Measurements from ENCODE around the gene SIVA1.

The SIVA1 gene

DNA sequence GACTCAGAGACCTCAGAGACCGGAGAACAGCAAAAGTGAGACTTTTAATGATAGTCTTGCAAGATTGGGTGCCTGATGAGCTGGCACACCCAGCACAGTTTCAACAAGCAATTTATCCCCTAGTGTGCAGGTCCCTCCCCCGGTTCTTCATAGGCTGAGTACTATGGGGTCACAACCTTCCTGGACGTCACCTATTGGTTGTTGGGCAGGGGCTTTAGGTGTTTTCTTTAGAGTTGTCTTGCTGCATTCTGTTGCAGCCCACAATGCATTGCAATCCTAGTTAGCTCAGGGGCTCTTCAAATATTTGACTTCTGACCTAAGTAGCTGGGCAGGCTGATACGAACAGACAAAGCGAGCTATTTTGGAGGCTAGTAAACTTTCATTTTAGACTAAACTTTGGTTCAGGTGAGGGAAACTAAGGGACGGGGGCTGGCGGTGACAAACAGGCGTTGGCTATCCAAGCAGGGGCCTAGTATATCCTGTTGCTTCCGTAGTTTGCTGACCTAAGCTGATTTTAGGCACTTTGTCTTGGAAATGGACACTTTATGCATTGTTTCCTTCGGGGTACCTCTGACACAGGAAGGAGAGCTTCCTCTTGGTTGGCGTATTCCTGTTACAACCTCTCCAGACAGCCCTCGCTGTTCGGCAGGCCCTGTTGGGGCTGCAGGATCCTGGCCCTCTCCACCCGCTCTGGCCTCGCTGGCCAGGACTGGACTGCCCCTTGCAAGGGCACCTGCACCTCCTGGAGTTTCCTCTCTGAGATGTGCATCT lies 14.1 kb downstream of the SIVA1 start (continued):
- TF ChIP-seq ZNF565 (CRISPR knock-in tag; conservative IDR thresholded peaks at IDR 0.05; ENCODE audit: low read depth): no peak

DNA sequence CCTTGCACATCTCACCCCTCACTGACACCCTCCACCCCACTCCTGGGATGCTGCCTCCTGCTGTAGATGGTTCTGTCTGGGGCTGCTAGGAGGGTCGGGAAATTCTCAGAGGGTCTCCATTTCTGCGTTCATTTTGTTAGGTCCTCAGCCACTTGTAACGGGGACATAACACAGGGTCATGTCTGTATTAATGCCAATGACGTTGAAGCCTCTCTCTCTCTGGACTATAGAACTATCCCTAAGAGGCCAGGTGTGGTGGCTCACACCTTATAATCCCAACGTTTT lies 14.6 kb downstream of the SIVA1 start:
- TF ChIP-seq ISL1 (CRISPR knock-in tag; IDR thresholded peaks at IDR 0.05) (no peak), ARNTL (CRISPR knock-in tag; IDR thresholded peaks at IDR 0.05; ENCODE audit: borderline replicate concordance, low read depth) (no peak), ESRRG (CRISPR knock-in tag; IDR thresholded peaks at IDR 0.05) (no peak), ZNF70 (CRISPR knock-in tag; IDR thresholded peaks at IDR 0.05) (no peak), TOX (CRISPR knock-in tag; IDR thresholded peaks at IDR 0.05; ENCODE audit: borderline replicate concordance) (no peak), RARB (CRISPR knock-in tag; IDR thresholded peaks at IDR 0.05) (no peak), ZFP3 (CRISPR knock-in tag; IDR thresholded peaks at IDR 0.05) (no peak), OSR1 (CRISPR knock-in tag; IDR thresholded peaks at IDR 0.05) (no peak), BACH2 (CRISPR knock-in tag; IDR thresholded peaks at IDR 0.05; ENCODE audit: borderline replicate concordance) (no peak), GLIS3 (CRISPR knock-in tag; IDR thresholded peaks at IDR 0.05) (no peak)
- TF ChIP-seq, protein P1, sequence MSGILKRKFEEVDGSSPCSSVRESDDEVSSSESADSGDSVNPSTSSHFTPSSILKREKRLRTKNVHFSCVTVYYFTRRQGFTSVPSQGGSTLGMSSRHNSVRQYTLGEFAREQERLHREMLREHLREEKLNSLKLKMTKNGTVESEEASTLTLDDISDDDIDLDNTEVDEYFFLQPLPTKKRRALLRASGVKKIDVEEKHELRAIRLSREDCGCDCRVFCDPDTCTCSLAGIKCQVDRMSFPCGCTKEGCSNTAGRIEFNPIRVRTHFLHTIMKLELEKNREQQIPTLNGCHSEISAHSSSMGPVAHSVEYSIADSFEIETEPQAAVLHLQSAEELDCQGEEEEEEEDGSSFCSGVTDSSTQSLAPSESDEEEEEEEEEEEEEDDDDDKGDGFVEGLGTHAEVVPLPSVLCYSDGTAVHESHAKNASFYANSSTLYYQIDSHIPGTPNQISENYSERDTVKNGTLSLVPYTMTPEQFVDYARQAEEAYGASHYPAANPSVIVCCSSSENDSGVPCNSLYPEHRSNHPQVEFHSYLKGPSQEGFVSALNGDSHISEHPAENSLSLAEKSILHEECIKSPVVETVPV (CRISPR knock-in tag; IDR thresholded peaks at IDR 0.05): no peak
- TF ChIP-seq, protein P2, sequence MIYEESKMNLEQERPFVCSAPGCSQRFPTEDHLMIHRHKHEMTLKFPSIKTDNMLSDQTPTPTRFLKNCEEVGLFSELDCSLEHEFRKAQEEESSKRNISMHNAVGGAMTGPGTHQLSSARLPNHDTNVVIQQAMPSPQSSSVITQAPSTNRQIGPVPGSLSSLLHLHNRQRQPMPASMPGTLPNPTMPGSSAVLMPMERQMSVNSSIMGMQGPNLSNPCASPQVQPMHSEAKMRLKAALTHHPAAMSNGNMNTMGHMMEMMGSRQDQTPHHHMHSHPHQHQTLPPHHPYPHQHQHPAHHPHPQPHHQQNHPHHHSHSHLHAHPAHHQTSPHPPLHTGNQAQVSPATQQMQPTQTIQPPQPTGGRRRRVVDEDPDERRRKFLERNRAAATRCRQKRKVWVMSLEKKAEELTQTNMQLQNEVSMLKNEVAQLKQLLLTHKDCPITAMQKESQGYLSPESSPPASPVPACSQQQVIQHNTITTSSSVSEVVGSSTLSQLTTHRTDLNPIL (CRISPR knock-in tag; IDR thresholded peaks at IDR 0.05; ENCODE audit: low read depth): no peak
- TF ChIP-seq, protein P3, sequence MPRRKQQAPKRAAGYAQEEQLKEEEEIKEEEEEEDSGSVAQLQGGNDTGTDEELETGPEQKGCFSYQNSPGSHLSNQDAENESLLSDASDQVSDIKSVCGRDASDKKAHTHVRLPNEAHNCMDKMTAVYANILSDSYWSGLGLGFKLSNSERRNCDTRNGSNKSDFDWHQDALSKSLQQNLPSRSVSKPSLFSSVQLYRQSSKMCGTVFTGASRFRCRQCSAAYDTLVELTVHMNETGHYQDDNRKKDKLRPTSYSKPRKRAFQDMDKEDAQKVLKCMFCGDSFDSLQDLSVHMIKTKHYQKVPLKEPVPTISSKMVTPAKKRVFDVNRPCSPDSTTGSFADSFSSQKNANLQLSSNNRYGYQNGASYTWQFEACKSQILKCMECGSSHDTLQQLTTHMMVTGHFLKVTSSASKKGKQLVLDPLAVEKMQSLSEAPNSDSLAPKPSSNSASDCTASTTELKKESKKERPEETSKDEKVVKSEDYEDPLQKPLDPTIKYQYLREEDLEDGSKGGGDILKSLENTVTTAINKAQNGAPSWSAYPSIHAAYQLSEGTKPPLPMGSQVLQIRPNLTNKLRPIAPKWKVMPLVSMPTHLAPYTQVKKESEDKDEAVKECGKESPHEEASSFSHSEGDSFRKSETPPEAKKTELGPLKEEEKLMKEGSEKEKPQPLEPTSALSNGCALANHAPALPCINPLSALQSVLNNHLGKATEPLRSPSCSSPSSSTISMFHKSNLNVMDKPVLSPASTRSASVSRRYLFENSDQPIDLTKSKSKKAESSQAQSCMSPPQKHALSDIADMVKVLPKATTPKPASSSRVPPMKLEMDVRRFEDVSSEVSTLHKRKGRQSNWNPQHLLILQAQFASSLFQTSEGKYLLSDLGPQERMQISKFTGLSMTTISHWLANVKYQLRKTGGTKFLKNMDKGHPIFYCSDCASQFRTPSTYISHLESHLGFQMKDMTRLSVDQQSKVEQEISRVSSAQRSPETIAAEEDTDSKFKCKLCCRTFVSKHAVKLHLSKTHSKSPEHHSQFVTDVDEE (CRISPR knock-in tag; IDR thresholded peaks at IDR 0.05): no peak
- ATAC-seq: no peak

DNA sequence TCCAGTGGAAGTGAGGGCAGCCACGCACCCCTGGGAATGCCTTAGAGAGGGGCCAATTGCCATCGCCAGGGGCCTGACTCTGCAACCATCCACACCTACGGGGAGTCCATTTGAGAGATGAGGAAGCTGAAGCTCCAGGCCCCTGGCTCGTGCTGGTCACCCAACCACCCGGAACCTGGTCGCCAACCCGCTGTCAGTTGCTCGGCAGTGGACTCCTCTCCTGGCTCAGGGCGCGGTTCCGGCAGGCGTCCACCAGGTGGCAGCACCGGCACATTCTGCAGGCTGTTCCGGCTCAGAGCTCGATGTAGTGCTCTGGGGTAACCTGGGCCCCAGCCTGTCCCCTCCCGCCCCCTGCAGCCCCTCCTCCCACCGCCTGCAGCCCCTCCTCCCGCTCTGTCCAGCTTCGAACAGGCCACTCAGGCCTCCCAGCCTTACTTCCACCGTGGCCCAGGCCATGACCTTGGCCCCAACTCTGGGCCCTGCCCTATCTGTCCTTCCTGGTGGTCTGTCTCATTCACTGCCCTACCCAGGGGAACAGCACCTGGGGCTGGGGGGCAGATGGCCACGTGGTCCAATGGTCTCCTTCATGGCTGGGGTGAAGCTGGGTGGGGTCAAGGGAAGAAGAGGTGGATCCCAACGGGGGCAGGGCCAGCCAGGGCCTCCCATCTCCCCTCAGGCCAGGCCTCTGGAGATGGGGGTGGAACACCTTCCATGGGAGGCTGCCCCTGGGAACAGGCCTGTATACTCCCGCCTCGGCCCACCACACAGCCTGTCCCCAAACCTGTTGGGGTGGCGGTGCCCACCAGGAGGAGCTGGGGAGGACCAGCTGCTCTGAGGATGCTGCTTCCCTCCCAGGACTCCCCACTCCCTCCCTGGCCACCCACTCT lies 15.7 kb downstream of the SIVA1 start:
- ATAC-seq: peak; percentile 96
- TF ChIP-seq TOX (CRISPR knock-in tag; IDR thresholded peaks at IDR 0.05; ENCODE audit: borderline replicate concordance): no peak
- TF ChIP-seq, protein P3 (CRISPR knock-in tag; IDR thresholded peaks at IDR 0.05): no peak
- no peak for TF ChIP-seq ESRRG (CRISPR knock-in tag; IDR thresholded peaks at IDR 0.05)
- no peak for TF ChIP-seq ZC3H10 (CRISPR knock-in tag; IDR thresholded peaks at IDR 0.05)
- TF ChIP-seq ZNF8 (CRISPR knock-in tag; IDR thresholded peaks at IDR 0.05): no peak
- TF ChIP-seq SNAI2 (CRISPR knock-in tag; IDR thresholded peaks at IDR 0.05): no peak
- no peak for TF ChIP-seq ISL1 (CRISPR knock-in tag; IDR thresholded peaks at IDR 0.05)
- TF ChIP-seq OSR1 (CRISPR knock-in tag; IDR thresholded peaks at IDR 0.05): no peak
- no peak for TF ChIP-seq PPARA (CRISPR knock-in tag; IDR thresholded peaks at IDR 0.05; ENCODE audit: borderline replicate concordance)
- TF ChIP-seq ZFP3 (CRISPR knock-in tag; IDR thresholded peaks at IDR 0.05): no peak
- TF ChIP-seq, protein P4, sequence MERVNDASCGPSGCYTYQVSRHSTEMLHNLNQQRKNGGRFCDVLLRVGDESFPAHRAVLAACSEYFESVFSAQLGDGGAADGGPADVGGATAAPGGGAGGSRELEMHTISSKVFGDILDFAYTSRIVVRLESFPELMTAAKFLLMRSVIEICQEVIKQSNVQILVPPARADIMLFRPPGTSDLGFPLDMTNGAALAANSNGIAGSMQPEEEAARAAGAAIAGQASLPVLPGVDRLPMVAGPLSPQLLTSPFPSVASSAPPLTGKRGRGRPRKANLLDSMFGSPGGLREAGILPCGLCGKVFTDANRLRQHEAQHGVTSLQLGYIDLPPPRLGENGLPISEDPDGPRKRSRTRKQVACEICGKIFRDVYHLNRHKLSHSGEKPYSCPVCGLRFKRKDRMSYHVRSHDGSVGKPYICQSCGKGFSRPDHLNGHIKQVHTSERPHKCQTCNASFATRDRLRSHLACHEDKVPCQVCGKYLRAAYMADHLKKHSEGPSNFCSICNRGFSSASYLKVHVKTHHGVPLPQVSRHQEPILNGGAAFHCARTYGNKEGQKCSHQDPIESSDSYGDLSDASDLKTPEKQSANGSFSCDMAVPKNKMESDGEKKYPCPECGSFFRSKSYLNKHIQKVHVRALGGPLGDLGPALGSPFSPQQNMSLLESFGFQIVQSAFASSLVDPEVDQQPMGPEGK (CRISPR knock-in tag; IDR thresholded peaks at IDR 0.05; ENCODE audit: borderline replicate concordance): no peak
- no peak for TF ChIP-seq ZNF565 (CRISPR knock-in tag; conservative IDR thresholded peaks at IDR 0.05; ENCODE audit: low read depth)

Data from SK-N-SH treated with all-trans-retinoic acid at 6 μM for 48 hours (cell line).